ENCODE measurements around the gene CUX1.

CUX1 gene

DNA sequence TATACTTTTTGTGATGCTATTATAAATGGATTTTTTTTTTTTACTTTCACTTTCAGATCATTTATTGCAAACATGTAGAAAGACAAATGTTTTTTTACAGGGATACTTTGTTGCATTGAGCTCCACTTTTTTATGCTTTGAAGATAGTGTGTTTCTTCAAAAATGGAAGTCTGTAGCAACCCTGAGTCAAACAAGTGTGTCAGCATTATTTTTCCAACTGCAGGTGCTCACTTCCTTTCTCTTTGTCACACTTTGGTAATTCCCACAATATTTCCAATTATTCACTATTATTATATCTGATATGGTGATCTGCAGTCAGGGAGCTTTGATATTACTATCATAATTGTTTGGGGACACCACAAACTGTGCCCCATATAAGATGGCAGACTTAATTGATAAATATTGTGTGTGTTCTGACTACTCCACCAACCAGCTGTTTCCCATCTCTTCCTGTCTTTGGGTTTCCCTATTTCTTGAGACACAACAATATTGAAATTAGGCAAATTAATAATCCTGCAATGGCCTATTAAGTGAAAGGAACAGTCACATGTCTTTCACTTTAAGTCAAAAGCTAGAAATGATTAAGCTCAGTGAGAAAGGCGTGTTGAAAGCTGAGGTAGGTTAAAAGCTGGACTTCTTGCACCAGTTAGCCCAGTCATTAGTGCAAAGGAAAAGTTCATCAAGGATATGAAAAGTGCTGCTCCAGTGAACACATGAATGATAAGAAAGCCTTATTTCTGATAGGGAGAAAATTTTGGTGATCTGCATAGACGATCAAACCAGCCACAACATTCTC is 238.0 kb downstream of the CUX1 start:
- DNase-seq: no peak

DNA sequence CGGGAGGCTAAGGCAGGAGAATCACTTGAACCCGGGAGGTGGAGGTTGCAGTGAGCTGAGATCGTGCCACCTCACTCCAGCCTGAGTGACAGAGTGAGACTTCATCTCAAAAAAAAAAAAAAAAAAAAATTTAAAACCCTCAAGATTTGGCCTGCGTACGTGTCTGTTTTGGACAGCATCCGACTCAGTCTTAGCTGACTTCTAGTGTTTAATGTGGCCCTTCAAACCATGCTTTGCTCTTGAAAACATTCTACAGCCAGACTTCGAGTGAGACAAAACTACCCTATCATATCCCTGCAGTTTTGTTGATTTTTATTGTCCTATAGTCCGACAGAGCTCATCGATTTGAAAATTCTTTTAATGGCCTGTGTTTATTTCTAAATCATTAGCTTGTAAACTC is 242.1 kb downstream of the CUX1 start:
- no peak for DNase-seq

DNA sequence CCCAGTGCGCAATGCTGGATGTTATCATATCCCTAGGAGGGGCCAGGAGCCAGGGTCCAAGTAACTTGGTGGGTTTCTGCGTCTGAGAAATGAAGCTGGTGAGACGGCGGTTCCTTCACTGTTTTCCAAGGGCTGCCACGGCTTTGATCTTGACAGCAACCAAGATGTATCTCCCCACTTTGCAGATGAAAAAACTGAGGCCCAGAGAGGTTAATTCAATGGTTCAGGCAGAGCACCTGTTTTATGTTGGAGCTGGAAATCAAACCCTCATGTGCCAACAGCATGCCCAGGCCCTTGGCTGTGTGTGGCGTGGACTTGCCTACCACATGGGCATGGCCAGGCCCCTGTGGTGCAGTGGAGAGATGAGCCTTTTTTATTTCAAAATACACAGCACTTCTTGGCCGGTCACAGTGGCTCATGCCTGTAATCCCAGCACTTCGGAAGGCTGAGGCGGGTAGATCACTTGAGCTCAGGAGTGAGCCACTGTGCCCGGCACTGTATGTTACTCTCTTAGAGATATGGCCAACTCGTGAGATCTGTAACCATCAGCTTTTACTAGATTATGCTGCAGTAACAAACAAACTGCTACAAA is 244.0 kb downstream of the CUX1 start:
- DNase-seq: no peak

DNA sequence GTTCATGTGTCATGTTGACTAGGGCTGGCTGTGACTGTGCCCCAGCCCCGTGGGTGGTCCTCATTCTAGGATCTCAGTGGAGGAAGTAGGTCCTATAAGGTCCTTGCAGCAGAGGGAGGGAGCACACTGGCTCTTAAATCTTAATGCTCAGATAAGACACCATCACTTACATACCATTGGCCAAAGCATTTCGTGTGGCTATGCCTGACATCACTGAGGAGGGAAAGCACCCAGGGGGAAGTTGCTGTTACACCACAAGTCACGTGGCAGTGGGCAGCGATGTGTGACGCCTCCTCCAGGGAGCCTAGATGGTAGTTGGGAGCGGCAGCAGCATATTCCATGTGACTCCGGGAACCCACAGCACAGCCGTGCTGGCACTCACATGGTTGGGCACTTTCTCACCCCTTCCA is 244.6 kb downstream of the CUX1 start:
- DNase-seq: no peak

DNA sequence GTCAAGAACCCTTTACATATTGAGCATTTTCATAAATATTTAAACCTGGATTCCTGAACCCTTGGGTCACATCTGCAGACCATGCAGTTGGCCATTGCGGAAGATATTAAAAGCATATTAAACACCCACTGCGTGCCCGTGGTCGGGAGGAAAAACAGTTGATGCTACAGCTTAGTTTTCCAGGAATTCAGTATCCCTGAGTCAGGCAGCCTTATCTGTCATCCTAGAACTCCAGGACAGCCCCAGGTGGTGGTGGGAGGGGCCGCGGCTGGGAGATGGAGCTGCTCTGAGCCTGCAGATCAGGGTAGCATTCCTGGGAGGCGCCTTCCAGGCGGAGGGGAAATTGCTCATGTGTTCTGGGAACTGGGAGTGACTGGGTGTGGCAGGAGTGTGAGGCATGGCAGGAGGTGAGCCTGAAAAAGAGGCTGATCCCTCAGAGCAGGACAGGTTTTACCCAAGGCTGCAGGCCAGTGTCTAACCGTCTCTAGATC is 246.3 kb downstream of the CUX1 start:
- DNase-seq: no peak

DNA sequence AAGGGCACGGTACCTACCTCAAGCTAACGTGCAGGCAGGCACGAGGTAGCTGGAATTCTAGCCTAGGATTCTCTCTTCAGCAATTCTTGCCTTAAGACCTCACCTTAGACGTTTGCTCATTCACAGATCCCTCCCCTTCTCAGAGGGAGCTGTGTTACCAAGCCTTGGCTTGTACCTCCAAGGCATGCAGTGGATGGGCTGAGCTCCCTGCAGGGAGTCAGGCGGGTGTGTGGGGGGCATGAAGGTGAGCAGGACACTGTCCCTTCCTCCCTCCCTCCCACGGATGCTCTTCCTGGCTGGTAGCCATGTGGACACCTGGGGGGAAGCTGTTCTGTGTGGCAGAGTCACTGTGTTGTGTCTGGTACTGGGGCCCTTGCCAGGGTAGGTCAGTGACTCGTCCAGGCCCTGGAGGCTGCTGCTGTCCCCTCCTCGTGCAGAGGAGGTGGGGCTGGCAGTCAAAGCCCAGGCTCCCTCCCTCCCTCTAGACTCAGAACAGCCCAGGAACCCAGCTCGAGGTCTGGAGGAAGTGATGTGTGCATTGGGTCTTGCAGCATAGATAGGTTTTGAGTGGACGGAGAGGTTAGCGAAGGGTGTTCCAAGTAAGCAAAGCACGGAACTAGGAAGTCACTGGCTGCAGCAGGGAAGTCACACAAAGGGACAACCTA is 247.1 kb downstream of the CUX1 start:
- no peak for DNase-seq

DNA sequence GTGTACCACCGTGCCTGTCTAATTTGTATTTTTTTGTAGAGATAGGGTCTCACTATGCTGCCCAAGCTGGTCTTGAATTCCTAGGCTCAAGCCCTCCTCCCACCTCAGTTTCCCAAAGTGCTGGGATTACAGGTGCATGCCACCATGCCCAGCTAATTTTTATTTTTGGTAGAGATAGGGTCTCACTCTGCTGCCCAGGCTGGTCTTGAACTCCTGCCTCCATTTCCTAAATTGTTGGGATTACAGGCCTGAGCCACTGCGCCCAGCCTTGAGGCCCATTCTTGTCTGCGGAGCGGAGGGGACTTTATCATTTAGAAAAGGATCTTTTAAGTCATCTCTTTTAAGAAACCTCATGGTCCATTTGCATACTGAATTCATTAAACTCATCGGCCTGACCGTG is 247.8 kb downstream of the CUX1 start:
- no peak for DNase-seq

DNA sequence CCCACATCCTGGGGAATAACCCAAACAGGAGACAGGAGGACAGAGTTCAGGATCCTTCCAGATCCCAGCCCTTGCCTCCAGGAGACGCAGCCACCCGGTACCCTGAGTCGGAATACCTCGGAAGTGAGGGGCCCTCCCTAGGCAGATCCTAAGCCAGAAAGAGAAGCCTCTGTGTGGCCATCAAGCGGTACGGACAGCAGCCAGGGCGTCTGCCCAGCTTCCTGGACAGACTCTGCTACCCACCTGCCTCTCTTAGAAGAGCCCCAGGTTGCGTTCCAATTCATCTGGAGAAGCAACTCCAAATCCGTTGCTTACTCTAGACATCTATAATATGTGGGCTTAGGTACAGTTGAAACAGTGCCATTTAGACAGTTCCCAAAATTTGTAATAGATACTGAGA is 249.1 kb downstream of the CUX1 start:
- no peak for DNase-seq

DNA sequence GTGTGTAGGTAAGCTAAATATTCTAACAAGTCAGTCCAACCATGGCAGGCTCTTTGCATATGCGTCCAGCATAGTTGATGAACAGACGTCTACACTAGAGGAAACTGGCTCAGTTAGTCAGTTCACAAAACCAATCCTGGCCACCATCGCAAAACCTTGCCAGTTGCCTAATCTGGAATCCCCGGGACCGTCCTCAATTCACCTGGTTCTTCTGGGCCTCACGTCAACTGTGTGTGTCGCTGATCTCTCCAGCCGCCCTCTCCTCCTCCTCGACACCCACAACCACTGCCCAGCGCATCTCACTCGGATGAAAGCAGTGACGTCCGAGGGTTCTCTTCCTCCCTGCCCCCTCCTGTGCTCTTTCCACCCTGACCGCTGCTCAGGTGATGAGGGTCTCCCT is 251.4 kb downstream of the CUX1 start:
- no peak for DNase-seq

DNA sequence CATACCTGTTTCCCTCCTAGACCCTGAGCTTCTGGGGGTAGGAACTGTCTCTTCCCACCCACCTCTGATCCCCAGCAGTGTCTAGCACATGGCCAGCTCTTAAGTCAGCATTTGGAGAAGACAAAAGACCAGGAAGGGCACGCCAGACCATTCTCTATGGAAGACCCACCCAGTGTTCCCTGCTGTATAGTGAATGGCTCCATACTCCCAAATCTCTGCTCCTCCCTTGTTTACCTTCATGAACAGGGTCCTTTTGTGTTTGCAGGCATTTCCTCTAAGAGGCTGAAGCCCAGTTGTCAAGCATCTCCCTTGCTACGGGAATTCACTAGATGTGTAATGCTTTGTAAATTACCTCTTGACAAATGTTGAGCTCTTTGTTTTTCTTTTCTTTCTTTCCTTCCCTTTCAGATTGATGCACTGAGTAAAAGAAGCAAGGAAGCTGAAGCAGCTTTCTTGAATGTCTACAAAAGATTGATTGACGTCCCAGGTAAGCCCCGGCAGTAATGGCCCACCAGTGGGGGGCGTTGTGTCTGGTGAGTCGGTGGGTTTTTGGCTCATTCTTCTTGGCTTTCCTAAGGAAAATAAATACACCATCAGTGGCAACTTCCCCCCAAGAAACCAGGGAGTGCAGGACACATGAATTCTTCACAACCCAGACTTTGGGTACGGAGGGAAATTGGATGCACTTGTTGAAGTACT is 252.7 kb downstream of the CUX1 start:
- DNase-seq: no peak

DNA sequence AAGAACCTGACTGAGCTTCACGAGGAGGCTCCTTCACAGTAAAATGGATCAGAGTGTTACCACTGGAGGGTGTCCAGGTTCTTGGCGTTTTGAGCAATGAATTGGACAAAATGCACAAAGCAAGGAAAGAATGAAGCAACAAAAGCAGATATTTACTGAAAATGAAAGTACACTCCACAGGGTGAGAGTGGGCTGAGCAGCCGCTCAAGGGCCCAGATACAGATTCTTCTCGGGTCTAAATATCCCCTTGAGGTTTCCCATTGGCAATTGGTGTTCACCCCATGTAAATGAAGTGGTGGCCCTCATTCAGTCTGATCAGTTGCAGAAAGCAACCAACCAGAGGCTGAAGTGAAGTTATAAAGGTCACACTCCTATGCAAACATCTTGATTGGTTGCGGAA is 254.6 kb downstream of the CUX1 start:
- DNase-seq: no peak

DNA sequence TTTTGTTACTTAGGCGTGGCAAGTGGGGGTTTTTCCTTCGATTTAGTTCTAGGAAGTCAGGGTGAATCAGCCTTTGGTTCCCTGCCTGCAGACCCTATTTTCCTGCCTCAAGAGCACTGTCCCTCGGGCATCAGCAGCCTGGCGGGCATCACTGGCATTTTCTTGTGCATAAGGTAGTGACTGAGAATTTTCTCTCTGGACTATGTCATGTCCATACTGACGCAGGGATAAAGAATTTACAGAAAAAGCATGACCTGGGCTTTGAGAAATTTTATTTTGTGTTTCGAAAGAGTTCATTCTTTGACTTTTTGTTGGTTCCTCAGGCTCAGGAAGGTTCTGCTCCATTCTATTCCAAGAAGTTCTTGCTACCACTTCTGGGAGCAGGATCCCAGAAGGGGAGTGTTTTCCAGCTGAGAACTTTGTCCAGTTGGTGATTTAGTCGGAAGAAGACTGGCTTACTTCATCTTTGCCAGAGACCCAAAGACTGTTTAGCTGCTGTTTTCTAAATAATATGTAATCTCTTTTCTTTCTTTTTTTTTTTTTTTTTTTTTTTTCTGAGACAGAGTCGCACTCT is 255.3 kb downstream of the CUX1 start:
- no peak for DNase-seq

DNA sequence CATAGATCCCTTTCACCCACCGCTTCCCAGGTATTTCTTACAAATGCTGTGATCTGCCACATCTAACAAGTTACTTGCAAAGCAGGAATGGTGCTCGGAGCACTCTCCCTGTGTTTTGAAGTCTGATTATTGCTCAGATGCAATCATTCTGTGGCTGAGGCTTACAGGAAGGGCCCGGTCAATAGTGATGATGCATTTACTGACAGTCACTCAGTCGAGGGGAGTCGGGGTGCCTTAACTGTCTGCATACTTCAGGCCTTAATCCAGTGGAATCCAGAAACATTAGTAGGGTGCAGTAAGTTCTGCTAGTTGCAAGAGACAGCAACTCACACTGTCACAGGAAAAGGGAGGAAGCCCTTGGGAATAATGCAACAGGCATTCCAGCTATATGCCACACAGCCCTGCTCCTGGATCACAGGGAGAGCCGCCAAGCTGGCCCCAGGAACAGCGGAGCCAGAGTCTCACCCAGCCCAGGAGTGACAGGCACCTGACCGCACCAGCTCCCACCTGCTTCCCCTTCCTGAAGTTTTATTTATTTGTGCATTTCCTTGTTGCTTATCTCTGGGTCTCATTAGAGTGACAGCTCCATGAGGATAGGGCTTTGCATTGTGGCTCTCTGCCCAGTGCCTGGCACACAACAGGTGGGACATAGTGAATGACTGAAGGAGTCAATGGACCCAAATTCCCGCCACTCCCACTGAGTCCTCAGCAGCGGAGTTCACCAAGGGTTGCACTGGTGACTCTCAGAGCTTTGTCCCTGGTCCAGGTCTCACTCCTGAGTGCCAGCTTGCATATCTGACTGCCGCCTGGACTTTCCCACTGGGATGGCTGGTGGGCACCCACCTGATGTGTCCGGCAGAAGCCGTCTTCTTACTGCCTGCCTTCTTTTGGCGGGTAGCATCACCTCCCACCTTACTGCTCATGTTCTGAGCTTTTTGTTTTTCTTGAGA is 256.8 kb downstream of the CUX1 start:
- DNase-seq: no peak

DNA sequence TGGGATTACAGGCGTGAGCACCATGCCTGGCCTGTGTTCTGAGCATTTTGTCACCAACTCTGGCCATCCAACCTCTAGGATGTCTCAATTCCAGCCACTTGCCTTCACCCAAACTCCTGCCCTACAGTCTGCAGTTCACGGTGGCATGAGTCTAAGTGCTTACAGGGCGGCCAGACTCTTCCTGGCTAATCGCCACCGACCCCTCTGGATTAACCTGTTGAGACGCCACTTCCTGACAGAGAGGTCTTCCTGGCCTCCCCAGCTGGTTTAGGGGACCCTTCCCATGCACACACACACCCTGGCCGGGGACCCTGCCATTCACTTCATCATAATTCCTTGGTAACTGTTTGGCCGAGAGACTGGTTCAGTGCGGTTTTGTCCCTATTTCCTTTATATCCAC is 257.7 kb downstream of the CUX1 start:
- DNase-seq: no peak

DNA sequence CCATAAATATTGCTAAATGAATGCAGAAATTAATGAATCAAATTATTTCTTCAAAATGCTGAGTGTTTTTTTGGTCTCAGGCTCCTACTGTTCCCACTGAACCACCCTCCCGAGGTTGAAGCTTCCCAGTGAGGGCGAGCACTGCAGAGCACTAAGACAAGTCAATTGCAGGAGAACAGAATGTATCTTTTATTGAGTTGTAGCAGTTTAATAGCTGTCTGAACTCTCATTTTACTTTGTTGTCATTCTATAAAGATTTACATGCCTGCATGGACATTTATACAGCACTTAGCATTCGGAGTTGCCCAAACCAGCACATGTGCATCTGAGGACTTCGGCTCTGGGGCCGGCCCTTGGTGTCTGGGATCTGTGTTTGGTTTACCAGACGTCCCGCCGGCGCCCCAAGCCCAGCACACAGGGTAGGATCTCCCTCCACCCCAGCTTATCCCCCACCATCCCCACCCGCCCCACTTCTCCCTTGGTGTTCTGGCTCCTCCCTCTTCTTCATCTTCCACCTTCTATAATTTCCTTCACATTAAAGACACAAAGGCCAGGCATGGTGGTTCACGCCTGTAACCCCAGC is 258.2 kb downstream of the CUX1 start:
- no peak for DNase-seq

DNA sequence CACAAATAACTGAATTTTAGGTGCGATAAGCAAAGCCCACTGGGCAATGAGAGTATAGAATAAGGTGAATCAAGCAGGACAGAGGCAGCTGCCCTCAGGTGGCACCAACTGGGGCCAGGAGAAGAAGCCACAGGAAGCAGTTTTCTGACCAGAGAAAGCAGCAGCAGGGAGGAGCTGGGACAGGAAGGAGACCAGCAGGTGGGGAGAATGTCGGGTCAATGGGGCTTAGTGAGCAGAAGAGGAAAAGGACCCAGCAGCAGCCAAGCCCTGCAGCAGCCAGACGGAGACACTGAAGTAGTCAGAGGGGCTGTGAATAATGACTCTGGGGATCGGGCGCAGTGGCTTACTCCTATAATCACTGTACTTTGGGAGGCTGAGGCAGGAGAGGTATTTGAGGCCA is 259.7 kb downstream of the CUX1 start:
- no peak for DNase-seq

DNA sequence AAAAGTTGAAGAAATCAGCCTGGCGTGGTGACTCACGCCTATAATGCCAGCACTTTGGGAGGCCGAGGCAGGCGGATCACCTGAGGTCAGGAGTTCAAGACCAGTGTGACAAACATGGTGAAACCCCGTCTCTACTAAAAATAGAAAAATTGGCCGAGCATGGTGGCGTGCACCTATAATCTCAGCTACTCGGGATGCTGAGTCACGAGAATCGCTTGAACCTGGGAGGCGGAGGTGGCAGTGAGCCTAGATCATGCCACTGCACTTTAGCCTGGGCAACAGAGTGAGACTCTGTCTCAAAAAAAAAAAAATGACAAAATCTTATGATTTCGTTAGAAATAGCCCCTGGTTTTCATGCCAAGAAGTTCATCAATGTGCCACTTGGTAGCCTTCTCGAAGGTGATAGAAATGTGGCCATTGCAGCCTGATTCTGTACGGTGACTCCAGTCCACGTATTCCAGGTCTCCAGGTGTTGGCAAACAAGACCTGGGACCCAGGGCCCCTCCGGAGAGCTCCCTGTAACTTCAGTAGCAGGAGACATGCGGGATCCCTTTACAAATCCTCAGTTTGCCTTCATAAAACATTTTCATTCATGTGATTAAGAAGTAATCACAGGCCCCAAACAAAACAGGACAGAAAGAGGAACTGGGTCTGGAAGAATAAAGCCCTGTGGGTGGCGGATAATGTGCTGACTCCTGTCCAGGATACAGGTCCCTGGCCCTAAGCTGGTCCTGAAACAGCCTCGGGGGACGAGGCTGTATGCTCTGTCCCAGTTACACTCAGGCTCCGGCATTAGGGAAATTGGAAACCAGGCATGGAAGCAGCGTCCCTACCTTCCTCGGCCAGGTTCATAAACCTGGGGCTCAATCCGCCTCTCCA is 262.0 kb downstream of the CUX1 start:
- DNase-seq: no peak

DNA sequence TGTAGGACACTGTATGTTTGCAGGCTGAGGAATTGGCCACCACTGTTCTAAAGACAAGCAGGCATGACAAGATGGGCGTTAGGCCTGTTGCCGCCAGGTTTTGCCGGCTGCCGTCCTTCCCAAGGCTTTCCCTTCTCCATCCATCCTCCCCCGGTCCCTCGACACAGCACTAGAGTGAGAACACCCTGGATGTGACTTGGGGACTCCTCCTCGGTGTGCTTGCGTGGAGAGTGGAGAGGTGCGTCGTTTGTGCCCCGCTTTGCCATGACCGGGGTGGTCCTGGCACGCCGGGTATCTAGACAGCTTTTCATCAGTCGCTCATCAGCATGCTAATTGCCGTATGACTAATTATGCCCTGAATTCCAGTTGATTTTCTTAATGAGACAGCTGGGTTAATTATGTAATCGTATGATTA is 262.6 kb downstream of the CUX1 start:
- no peak for DNase-seq

DNA sequence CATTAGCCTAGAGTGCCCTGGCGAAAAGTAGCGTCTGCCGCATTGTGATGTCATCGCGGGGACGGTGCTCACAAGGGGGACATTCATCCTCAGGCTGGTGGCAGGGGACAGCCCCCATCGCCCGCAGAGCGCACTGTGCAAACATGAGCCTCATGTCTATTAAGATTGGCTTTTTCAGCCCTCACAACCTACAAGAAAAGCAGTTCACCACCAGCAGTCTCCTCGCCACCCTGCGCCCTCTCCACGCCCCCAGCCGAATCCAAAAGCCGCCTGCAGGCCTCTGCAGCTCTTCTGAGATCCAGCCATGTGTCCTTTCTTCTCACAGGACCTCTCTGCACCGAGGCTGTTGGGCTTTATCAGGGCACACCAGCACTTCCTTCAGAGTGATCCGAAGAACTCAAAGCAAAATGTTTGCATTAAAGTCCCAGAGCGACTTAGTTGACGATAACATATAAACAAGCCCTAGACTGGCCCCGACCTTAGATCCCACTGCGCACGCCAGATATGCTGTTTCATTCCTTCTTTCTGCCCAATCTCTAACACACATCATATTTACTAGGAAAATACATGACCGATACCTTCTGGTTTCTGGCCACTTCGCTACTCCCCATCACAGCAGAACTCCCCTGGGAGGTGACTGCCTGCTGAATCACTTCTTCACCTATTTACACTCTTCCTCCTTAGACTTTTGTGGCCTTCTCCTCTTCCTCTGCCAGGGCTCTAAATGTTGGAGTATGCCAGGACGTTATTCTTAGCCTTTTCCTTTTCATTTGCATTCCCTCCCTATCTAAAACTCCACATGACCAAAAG is 263.2 kb downstream of the CUX1 start:
- no peak for DNase-seq

DNA sequence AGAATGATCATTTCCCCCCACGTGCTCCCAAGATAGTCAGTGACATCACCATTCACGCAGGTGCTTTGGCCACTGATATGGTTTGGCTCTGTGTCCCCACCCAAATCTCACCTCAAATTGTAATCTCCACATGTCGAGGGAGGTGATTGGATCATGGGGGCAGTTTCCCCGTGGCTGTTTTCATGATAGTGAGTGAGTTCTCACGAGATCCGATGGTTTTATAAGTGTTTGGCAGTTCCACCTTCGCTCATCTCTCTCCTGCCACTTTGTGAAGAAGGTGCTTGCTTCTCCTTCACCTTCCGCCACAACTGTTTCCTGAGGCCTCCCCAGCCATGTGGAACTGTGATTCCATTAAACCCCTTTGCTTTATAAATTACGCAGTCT is 263.8 kb downstream of the CUX1 start:
- DNase-seq: no peak

All from 8988T (cell line).